Heart left ventricle (tissue), 16 donors: ENCODE measurements around the gene PITHD1. TPM values are rescaled to one million over a fixed set of nuclear protein-coding genes. Genes with fewer than 3 reads are reported as not detected.
"Not testable (repeated sequence)": the region's sequence is repeated elsewhere in the genome, so short reads cannot be mapped to it uniquely, and the experiment has no call there.

ENCODE experiments used
- ATAC-seq, 4 donors: fragments of 200-7000 bp; cut with Tn5 transposase; one replicate each; pipeline ENCODE4 v1.9.1; 2020 to 2022; ENCODE audit warnings: moderate library complexity in 4 of 4, mild to moderate bottlenecking in 3 of 4, moderate number of reproducible peaks in 1 of 4
- DNase-seq, 5 donors: peaks; one replicate each; pipeline ENCODE4 v3.0.0-alpha.2; 2020
- H3K27ac ChIP-seq, 12 donors: fragments of 200-600 bp; sonication (generic) in 4 of 12; one replicate each; pipeline versions ENCODE4 v1.5.0 to v1.8.0; 2016 to 2022; ENCODE audit warnings: mild to moderate bottlenecking in 2 of 12
- H3K27me3 ChIP-seq, 9 donors: fragments of 200-600 bp; sonication (generic) in 2 of 9; one replicate each; pipeline versions ENCODE4 v1.5.1 to v1.8.0; 2016 to 2022; ENCODE audit warnings: mild to moderate bottlenecking in 3 of 9
- H3K36me3 ChIP-seq, 9 donors: fragments of 200-600 bp; sonication (generic) in 2 of 9; one replicate each; pipeline versions ENCODE4 v1.5.0 to v1.8.0; 2018 to 2022; ENCODE audit warnings: mild to moderate bottlenecking in 2 of 9
- H3K4me1 ChIP-seq, 12 donors: fragments of 200-600 bp; sonication (generic) in 4 of 12; one replicate each; pipeline versions ENCODE4 v1.5.0 to v1.8.0; 2016 to 2022; ENCODE audit warnings: mild to moderate bottlenecking in 3 of 12
- H3K4me3 ChIP-seq, 12 donors: fragments of 200-600 bp; sonication (generic) in 4 of 12; one replicate each; pipeline versions ENCODE4 v1.5.0 to v1.8.0; 2017 to 2022; ENCODE audit warnings: mild to moderate bottlenecking in 9 of 12, moderate library complexity in 4 of 12
- H3K9me3 ChIP-seq, 12 donors: fragments of 200-600 bp; sonication (generic) in 4 of 12; one replicate each; pipeline versions ENCODE4 v1.5.0 to v1.8.0; 2016 to 2022; ENCODE audit warnings: mild to moderate bottlenecking in 1 of 12
- CTCF ChIP-seq, 12 donors: fragments of 200-600 bp; sonication (generic) in 4 of 12; IDR thresholded peaks; one replicate each; pipeline versions ENCODE4 v1.5.0 to v1.8.0; 2018 to 2022; ENCODE audit warnings: antibody characterized with exemption in 12 of 12, mild to moderate bottlenecking in 5 of 12
- POLR2A ChIP-seq, 2 donors: fragments of 450-650 bp; IDR thresholded peaks; one replicate each; pipeline ENCODE4 v1.6.1; 2017; ENCODE audit warnings: antibody characterized with exemption in 2 of 2, mild to moderate bottlenecking in 2 of 2, moderate library complexity in 2 of 2
- WGBS, 4 donors: extraction: QIAGEN DNeasy Blood & Tissue Kit in 2 of 4; methylation state at CpG; one replicate each; pipeline versions ENCODE4 v1.1.5 to v1.1.7; 2013 to 2018; 5-methylcytosine and 5-hydroxymethylcytosine counted together
- intact Hi-C, 10 donors: fragments of 100-400 bp; cut with DNase I; formaldehyde crosslinking; loops; one replicate each; pipeline versions ENCODE4 v1.11.1 to v1.14.2; 2022
- polyA plus RNA-seq, 2 donors: library from polyadenylated mRNA; stranded (reverse); fragments of 200-250 nt; gene quantifications; one replicate each; pipeline ENCODE4 v1.2.3, GENCODE V29; 2013
- total RNA-seq, 9 donors: library from RNA; depleted of rRNA in 2 of 9; stranded (reverse); fragments of >200 nt in 2 of 9; fragmentation: NEBNext Ultra II Directional in 3 of 9; extraction: Animal tissue kit (Norgen Biotek cat#: 25700) in 3 of 9; gene quantifications; one replicate each; pipeline versions ENCODE4 v1.1.0 to v1.2.4, GENCODE V29; 2016 to 2023
- donor health status: ischemic (EF 13 %, LVEDD 7.1; RV severe dilation, severe dysfunction).
- donor health status: healthy with polysubstance abuse.
- donor health status: DM: no; HTN: yes; CAD: no.
- donor health status: DM: no; HTN: no; CAD: no.
- donor health status: ischemic (EF 25% LVEDD 6.9; RV normal size, moderate dysfunction).
- donor health status: ischemic (EF 25% LVEDD 5.7; RV mildly dilated, moderate dysfunction).
- donor health status: healthy.
- donor health status: DM: yes; HTN: yes; CAD: no.
- donor health status: ischemic (EF 35%, LVEDD 5.7; RV mildly dilated, moderate dysfunction).
- donor health status: nonischemic (EF 11% LVEDD 7.7; RV severe dilation, severe dysfunction).
- donor health status: DM: yes; HTN: yes; CAD: no.
- donor health status: PGD.
- donor health status: ischemic (EF 29% LVEDD 5.4; RV normal size, mild dysfunction).
- donor health status: nonischemic (EF 23%, LVEDD 6.1; RV moderate dilation, normal function).

PITHD1 gene
- total and polyA plus RNA-seq, 11 donors = 31.8 to 86.4 (median 46.2) TPM

- no peak for DNase-seq
- intact Hi-C loops = loop anchor here in 3 of 10 donors (5.0 to 10.0 kb wide), 2 partner anchors 41 to 51 kb away; partner anchors contain the start of genes FUCA1 (in 2 of the 3) and PITHD1 (in 1 of the 3)
- ATAC-seq = no peak
- Histone ChIP-seq H3K27me3 (no peaks in the 10 kb centered on the region), H3K4me3 (peak overlapping the region; percentile 74 to 100 (median 97)), H3K4me1 (peaks cover 0 to 18% (median 10%) of the 10 kb centered on the region in 12 donors), H3K27ac (peak overlapping the region; percentile 13 to 98 (median 96)), H3K9me3 (no peaks in the 10 kb centered on the region), H3K36me3 (no peaks in the 10 kb centered on the region)
- TF ChIP-seq POLR2A (IDR thresholded peaks at IDR 0.05) (no peak), CTCF (IDR thresholded peaks at IDR 0.05) (no peak)
- 68 to 76% (median 70%) methylated on average over 22 to 24 of the region's 24 CpGs for WGBS, 4 donors
Observed at GRCh38 chr1:23825762-23826522, 47.7 kb downstream of the PITHD1 start.

GRCh38 chr1:23826590-23826989, 48.4 kb downstream of the PITHD1 start:
- ATAC-seq, DNase-seq, H3K36me3 ChIP-seq, H3K4me3 ChIP-seq, H3K9me3 ChIP-seq, H3K27ac ChIP-seq, H3K27me3 ChIP-seq: not testable (repeated sequence)
- intact Hi-C loops = loop anchor here in 3 of 10 donors (5.0 to 10.0 kb wide), 2 partner anchors 41 to 52 kb away; partner anchors contain the start of genes FUCA1 (in 2 of the 3) and PITHD1 (in 1 of the 3)
- WGBS, 4 donors = 96 to 98% (median 97%) methylated on average over 13 of the region's 13 CpGs
- H3K4me1 ChIP-seq = peaks cover 0 to 18% (median 10%) of the 10 kb centered on the region in 12 donors

DNA sequence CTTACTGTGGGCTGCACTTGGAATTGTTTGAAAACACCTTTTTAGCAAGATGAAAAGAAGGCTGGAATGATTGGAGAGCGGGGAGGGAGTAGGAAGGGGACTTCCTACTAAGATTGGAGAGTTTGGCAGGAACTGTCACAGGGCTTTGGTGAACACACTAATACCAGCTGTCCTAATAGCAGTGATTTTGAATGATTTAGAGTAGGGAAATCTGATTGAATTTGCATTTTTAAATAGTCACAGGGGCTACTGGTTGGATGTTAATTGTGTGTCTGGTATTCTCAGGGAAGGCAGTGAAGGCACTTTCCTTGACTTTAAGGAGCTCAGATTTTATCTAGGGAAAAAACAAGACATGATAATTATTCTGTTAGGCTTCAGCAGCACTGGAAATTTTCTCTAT, 49.5 kb downstream of the PITHD1 start:
- TF ChIP-seq POLR2A (IDR thresholded peaks at IDR 0.05) = no peak
- TF ChIP-seq CTCF (IDR thresholded peaks at IDR 0.05) = no peak
- Histone ChIP-seq H3K9me3 (no peaks in the 10 kb centered on the region), H3K27ac (no peak overlapping the region), H3K4me3 (no peak overlapping the region), H3K36me3 (no peaks in the 10 kb centered on the region), H3K4me1 (peaks cover 0 to 18% (median 10%) of the 10 kb centered on the region in 12 donors), H3K27me3 (no peaks in the 10 kb centered on the region)
- DNase-seq (no peak), ATAC-seq (no peak)
- intact Hi-C loops = loop anchor here in 3 of 10 donors (5.0 to 10.0 kb wide), 2 partner anchors 40 to 53 kb away; partner anchors contain the start of genes FUCA1 (in 2 of the 3) and PITHD1 (in 1 of the 3)
- WGBS, 4 donors = 67 to 72% (median 69%) methylated on average over 1 of the region's 1 CpG

GRCh38 chr1:23834156-23834555, 55.9 kb downstream of the PITHD1 start:
- not testable (repeated sequence) for DNase-seq

GRCh38 chr1:23836037-23836436, 57.8 kb downstream of the PITHD1 start:
- DNase-seq (no peak), ATAC-seq (no peak)
- Histone ChIP-seq H3K4me3 (no peak overlapping the region), H3K4me1 (peaks cover 0 to 12% (median 4%) of the 10 kb centered on the region in 12 donors), H3K27ac (no peak overlapping the region), H3K36me3 (no peaks in the 10 kb centered on the region), H3K27me3 (no peaks in the 10 kb centered on the region), H3K9me3 (no peaks in the 10 kb centered on the region)
- WGBS, 4 donors = 70 to 86% (median 79%) methylated on average over 3 of the region's 3 CpGs
- TF ChIP-seq CTCF (IDR thresholded peaks at IDR 0.05) (no peak), POLR2A (IDR thresholded peaks at IDR 0.05) (no peak)
- intact Hi-C loops = no loop called here

More at GRCh38 chr1:23834156-23834555, 55.9 kb downstream of the PITHD1 start:
- H3K4me1 ChIP-seq = peaks cover 0 to 12% (median 4%) of the 10 kb centered on the region in 12 donors
- 80 to 85% (median 82%) methylated on average over 6 of the region's 6 CpGs for WGBS, 4 donors
- H3K4me3 ChIP-seq, ATAC-seq, H3K36me3 ChIP-seq, H3K27me3 ChIP-seq, intact Hi-C loops, H3K9me3 ChIP-seq, H3K27ac ChIP-seq: not testable (repeated sequence)
